SIG-M5 (cell line): Measurements from ENCODE around the gene FOXF2.
"Not testable (repeated sequence)": the region's sequence is repeated elsewhere in the genome, so short reads cannot be mapped to it uniquely, and the experiment has no call there.

Experiments
- DNase-seq: peaks from one replicate; lab custom pipeline; 2025; lab: John Stamatoyannopoulos, UW

Gene FOXF2

GRCh38 chr6:1389369-1390132 lies at the start of gene FOXF2:
Gene FOXF2, plus strand, starts transcription at chr6:1389576. Its CDS starts 372 bp downstream, at chr6:1389948.
- no peak for DNase-seq

- DNase-seq, result no peak
Observed at GRCh38 chr6:1346101-1346500, 43.3 kb upstream of the FOXF2 start.

GRCh38 chr6:1346558-1347091 lies 42.8 kb upstream of the FOXF2 start:
- no peak for DNase-seq

GRCh38 chr6:1347161-1347560 lies 42.2 kb upstream of the FOXF2 start:
- DNase-seq, result no peak

GRCh38 chr6:1348675-1349074 lies 40.7 kb upstream of the FOXF2 start:
- no peak for DNase-seq

GRCh38 chr6:1349655-1350054 lies 39.7 kb upstream of the FOXF2 start:
- no peak for DNase-seq

- DNase-seq, result no peak
Observed at GRCh38 chr6:1351381-1352008, 37.9 kb upstream of the FOXF2 start.

GRCh38 chr6:1355068-1355467 lies 34.3 kb upstream of the FOXF2 start:
- DNase-seq, result not testable (repeated sequence)

GRCh38 chr6:1361717-1362116 lies 27.7 kb upstream of the FOXF2 start:
- not testable (repeated sequence) for DNase-seq

GRCh38 chr6:1362643-1363042 lies 26.7 kb upstream of the FOXF2 start:
- DNase-seq, result no peak

GRCh38 chr6:1363298-1363697 lies 26.1 kb upstream of the FOXF2 start:
- no peak for DNase-seq

- no peak for DNase-seq
Observed at GRCh38 chr6:1363729-1364572, 25.4 kb upstream of the FOXF2 start.

GRCh38 chr6:1364791-1365190 lies 24.6 kb upstream of the FOXF2 start:
- DNase-seq, result no peak

GRCh38 chr6:1365686-1366085 lies 23.7 kb upstream of the FOXF2 start:
- no peak for DNase-seq

- DNase-seq, result no peak
Observed at GRCh38 chr6:1367771-1368170, 21.6 kb upstream of the FOXF2 start.

GRCh38 chr6:1368940-1369339 lies 20.4 kb upstream of the FOXF2 start:
- DNase-seq, result no peak

- DNase-seq, result not testable (repeated sequence)
Observed at GRCh38 chr6:1369695-1370094, 19.7 kb upstream of the FOXF2 start.

- no peak for DNase-seq
Observed at GRCh38 chr6:1371933-1372332, 17.4 kb upstream of the FOXF2 start.

- DNase-seq, result no peak
Observed at GRCh38 chr6:1372690-1373089, 16.7 kb upstream of the FOXF2 start.

- DNase-seq, result no peak
Observed at GRCh38 chr6:1376653-1377052, 12.7 kb upstream of the FOXF2 start.

- no peak for DNase-seq
Observed at GRCh38 chr6:1377526-1377925, 11.8 kb upstream of the FOXF2 start.
